HG03025 (cell line): ENCODE measurements around the gene CPTP.

Source experiments
- ATAC-seq: cut with Tn5 transposase; IDR thresholded peaks from one replicate; pipeline ENCODE4 v1.9.1; 2021; ENCODE audit warnings: mild to moderate bottlenecking, moderate library complexity; ENCODE audit not compliant: unreplicated experiment, low FRiP score

Gene CPTP

DNA sequence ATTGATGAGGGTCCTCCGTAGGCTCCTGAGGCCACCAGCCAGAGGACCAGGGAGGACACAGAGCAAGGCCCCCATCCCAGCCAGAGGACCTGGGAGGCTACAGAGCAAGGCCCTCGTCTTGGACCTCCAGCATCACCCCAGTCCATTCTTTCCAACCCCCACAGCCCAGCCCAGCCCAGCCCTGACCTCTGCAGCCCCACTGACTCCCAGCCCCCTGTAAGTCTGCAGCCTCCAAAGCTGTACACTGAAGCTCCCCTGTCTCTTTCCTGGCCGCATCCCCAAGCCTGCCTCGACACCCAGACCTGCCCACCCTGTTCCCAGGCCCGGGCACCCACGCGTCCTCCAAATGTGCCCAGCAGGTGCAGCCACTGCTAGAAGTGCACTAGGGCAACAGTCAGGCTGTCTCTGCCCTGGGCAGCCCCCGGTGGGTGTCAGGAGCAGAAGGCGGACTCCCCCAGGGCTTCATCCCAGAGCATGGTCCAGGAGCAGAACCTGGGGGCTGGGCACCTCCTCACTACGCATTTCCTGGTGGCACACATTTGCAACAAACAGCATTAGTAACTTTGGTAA lies 22.5 kb downstream of the CPTP start:
- ATAC-seq, result no peak

DNA sequence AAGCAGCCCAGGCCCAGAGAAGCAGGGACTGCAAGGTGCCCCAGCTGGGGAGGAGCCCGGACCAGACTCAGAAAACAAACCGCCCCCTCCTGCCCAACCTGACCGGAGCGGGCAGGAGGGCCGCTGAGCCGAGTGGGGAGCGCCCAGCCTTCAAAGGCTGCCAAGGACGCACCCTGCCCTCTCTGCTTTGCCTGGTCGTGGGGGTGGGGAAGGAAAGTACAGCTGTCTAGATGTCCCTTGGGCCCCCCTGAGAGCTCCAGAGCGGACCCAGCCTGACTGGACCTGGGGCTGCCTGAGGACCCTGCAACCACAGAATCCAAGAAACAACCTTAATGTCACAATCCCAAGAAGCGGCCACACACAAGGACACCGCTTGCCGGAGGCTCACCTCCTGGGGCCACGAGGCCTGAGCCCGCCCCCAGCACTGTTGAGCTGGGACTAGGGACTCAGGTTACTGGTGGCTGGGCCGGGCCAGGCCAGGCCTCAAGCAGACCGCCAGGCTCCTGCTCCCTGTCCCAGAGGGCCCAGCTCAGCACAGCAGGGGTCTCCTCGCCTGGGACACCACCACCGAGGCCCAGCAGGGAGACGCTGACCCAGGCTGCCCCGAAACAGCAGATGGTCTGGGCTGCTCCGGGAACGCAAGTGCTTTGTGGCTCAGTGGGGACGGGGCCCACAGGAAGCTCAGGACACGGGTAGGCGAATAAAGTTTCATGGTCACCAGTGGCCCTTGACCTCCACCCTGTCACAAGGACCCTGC lies 23.2 kb downstream of the CPTP start:
- no peak for ATAC-seq

DNA sequence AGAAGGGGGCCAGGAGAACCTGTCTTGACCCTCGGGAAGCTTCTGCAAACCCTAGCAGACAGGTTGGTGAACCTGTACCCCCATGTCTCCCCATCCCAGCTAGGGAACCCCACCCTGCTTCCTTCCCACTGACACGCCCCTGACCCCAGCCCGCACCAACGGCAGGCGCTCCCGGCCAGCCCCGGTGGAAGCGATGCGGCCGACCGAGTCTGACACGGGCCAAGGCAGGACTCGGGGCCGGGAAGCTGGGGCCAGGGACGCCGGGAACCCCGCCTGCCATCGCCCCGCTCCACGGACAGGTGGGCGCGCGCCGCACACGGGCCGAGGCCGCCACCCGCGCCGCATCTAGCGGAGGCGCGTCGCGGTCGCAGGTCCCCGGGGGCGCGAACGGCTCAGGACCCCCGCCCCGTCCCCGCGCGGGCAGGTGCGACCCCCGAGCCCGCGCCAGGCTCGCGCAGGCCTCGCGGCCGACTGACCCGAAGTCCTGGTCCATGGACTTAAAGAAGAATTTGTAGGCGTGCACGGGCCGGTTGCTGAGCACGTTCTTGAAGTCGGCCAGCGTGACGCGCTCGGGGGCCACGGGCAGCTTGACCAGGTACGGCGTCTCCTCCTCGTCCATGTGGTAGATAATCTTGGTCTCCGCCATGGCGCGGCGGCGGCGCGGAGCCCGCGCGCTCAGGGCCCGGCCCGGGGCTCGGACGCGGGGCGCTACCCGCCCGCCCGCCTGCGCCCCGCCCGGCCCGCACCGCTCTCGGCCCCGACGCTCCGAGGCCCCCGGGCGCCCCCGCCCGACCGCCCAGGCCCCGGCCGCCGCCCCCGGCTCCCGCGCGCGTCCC lies 24.0 kb downstream of the CPTP start:
- ATAC-seq, result peak; percentile 32

DNA sequence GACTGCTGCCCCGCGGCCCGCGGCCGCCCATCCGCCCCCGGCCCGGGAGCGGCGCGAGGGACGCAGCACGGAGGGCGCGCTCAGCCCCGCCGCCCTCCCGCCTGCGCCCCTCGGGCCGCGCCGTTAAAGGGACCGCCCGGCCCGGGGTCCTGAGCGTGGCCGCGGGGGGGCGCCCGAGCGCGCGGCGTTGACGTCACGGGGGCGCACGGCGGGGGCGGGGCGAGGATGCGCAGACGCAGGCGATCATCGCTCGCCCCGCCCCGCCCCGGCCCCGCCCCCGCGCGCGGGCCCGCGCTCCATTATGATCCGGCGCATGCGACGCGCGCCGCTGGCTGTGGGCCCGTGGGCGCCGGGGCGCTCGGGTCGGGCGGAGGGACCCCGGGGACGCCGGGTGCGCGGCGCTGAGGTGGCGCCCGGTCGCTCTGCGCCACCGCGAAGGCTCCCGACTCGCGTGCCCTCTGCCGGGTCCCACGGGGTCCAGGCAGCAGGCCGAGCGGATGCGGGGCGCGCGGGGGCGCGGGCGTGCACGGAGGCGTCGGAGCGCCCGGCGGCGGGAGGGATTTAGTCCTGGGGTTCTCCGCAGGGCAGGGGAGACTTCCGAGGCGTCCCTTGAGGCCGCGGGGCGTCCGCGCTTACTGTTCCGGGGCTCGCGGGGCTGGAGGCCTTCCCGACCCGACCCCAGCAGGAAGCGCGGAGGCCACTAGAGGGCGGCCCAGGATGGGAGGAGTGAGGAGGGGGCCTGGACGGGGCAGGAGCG lies 24.8 kb downstream of the CPTP start, which contains the start of gene DVL1:
Gene DVL1 (minus strand): TSS at position 163 of the 757 bp plus-strand sequence. CDS start 353 bp downstream, outside the sequence.
- peak; percentile 56 for ATAC-seq

DNA sequence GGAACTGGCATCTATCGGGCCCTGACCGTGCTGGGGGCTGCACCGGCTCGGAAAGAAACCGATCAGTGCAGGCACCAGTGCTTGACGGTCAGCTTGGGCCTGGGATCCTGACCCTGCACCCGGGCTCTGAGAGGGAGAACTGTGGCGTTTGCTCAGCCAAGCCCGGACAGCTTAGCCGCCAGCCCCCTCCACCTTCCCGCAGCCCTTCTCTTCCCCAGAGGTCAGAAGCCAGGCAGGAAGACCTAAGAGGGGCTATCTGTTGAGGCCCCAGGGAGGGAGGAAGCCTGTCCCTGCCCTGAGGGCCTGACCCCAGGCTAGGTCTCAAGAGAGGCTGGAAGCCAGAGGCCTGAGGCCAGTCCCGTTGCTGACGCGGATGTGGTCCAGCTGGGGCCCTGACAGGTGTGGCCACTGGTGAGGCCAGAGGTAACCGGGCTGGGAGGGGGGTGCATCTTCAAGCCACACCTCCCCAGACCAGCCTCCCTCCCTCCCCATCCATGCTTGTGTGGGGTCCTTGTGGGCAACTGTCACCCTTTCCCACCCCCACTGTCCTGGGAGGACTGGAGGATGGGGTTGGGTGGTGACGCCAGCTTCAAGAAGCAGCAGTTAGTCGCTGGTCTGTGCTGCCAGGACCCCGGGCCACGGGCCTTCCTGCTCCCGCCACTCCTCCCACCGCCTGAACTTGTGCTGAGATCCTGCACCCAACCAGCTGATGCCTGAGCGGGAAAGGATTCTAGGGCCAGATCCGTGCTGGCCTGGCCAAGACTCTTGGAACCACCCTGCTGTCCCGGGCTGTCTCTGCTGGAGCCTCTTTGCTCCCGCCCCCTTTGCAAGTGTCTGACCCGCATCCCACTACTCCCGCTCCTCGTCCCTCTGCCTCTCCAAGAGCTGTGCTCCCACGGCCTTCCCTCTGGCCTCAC lies 27.2 kb downstream of the CPTP start:
- no peak for ATAC-seq

DNA sequence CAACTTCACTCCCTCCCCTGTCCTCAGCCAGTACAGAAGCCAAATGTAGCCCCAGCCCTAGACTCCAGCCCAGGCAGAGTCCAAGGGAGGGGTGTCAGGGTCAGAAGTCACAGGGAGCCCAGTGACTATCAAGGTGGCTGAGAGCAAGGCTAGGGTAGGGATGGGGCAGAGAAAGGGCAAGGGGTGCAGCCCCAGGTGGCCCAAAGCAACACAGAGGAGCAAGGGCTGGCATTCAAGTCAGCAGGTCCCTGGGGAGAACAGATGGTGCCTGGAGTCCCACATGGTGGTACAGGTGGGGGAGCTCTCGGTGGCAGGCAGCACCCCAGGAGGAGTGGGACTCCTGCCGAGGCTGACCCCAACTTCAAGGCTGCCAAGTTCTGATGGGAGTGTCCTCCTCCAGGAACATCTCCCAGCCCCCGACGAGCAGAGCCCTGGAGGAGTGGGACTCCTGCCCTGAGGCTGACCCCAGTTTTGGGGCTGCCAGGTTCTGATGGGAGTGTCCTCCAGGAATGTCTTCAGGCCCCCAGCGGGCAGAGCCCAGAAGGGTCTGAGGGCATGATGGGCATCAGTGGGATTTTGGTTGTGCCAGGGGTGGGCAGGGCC lies 28.3 kb downstream of the CPTP start:
- ATAC-seq, result no peak

DNA sequence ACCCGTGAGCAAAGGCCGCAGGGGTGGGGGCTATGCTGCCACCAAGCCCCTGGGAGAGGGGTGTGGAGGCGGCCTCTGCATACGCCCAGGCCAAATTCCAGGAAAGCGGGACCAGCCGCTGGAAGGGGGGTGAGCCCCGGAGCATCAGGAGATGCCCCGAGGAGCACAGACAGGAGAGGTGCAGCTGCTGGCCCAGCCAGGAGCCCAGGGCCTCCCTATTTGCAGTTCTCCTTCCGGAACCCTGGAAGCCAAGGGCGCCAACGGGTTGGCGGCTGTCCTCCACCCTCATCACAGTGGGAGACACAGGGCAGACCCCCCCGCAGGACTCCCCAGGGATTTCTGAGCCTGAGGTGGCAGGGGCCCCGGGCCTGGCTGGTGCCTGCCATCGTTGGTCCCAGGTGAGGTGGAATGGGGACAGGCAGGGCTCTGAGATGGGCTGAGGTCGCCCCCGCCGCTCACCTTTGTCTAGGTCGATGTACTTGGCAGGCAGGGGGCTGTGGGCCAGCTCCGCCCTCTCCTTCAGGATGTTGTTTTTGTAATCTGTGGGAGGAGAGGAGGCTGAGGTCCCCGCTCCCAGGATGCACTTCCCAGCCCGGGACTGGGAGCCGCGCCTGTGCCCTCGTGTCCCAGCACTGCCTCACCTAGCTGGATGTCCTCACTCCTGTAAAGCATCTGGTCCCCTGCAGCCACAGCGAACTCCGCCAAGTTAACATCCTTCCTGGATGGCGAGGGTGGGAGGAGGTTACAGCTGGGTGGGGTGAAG lies 29.0 kb downstream of the CPTP start:
- ATAC-seq, result no peak

DNA sequence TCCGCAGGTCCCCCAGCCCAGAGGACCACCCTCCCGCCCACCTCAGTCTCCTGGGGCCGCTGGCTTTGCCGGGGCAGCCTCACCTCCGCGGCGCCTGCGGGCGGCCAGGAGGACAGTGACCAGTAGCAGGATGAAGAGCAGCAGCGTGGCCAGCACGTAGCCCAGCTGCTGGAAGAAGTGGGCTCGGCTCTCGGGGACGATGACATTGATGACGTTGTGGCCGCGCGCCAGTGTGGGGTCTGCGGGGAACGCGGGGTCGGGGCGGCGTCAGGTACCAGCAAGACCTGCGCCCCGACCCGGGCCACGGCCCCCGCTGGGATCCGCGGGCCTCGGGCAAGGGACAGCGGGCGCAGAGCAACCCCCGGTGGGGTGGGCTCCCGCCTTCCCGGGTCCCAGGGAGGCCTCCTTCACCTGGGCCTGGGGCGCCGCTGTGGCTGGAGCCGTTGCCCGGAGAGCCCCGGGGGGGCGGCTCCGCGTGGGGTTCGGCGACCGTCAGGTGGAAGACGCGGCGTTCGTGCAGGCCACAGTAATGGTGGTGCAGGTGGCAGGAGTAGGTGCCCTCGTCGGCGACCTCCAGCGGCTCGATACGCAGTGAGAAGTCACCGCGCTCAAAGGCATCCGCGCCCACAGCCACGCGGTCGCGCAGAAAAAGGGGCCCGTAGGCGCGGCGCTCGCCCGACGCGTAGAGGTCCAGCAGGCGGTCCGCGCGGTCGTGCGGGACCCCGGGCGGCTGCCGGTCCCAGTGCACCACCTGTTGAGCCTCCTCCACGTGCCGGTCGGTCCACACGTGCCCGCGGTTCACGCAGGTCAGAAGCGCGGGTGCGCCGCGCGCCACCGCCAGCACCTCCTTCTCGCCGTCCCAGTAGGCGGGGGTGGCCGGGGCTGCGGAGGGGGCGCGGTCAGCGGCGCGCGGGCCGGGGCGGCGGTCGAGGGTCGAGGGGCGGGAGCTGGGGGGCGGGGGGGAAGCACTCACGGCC lies 30.0 kb downstream of the CPTP start:
- no peak for ATAC-seq

DNA sequence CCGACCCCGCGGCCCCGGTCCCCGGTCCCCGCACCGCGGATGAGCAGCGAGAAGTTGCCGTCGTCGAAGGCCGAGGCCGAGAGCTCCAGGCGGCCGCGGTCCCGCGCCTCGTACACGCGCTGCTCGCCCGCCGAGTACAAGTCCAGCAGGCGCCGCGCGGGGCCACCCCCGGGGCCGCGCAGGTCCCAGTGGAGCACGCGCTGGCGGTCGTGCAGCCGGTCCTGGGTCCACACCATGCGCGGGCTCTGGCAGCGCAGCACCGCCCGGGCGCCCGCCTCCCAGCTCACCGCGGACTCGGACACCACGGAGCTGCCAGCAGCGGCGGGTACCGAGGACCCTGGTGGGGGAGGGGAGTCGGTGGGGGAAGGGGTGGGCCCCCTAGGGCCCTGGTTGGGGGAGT lies 30.8 kb downstream of the CPTP start:
- no peak for ATAC-seq

DNA sequence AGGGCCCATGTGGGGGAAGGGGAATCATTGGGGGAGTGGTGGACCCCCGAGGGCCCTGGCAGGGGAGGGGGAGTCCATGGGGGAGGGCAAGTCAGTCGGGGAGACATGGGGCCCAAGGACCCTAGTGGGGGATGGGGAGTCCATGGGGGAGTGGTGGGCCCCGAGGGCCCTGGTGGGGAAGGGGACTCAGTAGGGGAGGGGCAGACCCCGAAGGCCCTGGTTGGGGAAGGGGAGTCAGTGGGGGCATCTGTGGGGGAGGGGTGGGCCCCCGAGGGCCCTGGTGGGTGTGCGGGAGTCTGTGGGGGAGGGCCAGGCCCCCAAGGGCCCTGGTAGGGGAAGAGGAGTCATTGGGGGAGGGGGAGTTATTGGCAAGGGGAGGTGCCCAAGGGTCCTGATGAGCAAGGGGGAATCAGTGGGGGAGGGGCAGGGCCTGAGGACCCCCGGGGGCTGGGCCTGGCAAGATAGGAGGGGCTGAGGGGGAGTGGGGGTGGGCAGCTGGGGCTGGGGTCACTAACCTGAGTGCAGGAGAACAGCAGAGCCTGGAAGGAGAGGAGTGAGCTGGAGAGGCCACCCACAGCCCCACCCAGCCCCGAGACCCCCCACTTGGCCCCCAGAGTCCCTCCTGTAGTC lies 31.7 kb downstream of the CPTP start:
- ATAC-seq, result no peak

DNA sequence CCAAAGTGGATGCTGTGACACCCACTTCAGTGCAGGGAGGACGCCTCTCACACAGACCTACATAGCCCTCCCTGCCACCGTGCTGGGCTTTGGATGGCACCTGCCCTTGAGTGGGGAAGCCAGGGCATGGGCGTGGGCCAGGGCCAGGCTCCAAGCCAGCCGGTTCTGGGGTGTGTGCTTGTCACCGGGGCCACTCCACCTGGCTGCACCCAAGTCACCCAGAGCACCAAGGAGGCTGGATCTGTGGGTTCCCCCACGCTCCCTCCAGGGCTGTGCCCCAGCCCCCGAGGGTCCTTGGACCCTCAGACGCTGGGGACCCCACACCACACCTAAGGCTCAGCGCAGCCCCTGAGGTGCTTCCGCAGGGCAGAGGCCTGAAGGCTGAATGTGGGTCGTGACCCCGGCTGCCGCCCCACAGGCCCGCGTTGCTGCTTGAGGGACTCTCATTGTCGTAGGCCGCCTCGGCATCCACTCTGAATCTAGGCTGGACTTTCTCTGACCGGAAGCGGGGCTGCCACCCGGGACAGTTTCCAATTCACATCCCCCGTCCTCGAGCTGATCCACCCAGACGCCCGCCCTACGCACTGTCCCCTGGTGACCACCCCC lies 32.3 kb downstream of the CPTP start:
- ATAC-seq, result no peak

DNA sequence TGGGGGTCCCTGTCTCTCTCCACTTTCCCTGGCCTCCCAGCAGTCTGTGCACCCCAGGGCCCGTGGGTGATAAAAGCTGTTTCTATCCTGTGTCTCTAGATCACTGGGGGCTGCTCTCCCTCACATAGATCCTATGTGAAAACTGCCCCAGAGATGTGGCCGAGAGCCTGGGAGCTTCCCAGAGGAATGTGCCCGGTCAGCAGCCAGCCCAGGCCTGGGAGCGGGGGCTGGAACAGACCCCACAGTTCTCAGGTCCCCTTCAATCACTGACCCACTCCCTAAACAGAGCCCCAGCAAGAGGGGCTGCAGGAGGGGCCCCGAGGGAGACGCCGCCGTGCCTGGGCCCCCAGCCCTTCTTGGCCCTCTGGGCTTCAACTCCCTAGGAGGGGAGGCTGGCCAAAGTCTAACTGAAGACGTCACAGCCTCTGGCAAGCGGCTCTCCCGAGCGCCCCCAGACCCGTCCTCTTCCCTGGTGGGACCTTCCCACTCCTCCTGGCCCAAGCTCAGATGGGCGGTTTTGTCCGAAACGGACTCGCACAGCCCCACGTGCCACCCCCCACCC lies 33.4 kb downstream of the CPTP start:
- no peak for ATAC-seq

DNA sequence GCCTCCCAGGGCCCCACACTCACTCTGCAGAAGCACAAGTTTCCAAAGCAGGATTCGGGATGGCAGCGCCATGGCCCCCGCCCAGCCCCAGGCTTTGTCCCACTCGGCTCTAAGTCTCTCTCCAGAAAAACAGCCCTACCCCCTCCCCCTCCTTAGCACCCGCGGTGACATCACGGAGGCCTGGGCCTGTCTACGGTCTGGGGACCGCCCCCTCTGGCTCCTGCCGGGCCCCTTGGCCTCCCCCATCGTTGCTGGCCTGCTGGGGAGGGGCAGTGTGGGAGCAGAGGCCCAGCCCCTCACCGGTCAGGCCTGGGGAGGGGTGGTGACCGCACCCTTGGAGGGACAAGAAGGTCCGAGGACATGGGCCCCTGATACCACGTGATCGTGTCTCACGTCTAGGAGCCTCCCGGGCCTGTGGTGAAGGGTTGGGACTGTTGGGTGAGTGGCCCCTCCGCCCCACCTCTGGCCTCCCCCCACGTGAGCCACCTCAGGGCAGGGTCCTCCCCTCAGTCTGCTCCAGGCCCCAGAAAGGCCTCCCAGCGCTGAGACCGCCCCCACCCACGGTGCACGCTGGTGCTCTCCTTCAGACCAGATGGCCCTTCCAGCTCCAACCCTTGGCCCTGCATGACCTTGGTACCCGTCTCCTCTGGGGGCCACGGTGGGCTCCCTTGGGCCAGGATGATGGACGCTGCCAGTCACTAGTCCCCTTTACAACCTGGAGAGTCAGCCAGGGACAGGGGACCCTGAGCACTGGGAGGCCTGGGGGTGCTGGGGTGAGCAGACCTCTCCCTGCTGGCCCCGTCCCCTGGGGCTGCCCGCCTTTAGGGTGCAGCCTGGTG lies 34.0 kb downstream of the CPTP start, which contains the start of gene MXRA8:
Gene MXRA8 (minus strand): TSS at position 123 of the 839 bp plus-strand sequence. CDS start 51 bp downstream, at position 72.
- ATAC-seq, result no peak

DNA sequence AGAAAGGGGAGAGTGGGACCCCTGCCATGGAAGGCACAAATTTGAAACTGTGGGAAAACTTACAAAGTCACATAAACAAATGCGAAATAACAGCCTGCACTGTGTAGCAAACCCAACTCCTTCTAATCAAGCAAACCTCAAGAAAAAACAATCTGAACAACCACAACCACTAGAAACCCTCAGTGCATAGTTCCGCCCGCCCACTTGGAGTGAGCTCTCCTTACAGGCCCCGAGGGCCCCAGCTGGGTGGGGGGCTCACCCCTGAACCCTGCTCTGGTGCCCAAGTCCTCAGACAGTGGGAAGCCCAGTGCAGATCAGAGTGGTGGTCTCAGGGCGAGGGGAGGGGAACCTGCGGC lies 34.7 kb downstream of the CPTP start:
- ATAC-seq, result no peak
